MM.1S (cell line): ENCODE results near the gene ALDOA.

Experiments
- DNase-seq: peaks from one replicate; pipeline ENCODE4 v3.0.0-alpha.2; 2015
- H2AFZ ChIP-seq: fragments of 300-600 bp; sonication (generic); 2 replicates; pipeline ENCODE4 v1.6.0; 2016; ENCODE audit warnings: antibody characterized with exemption, low read length
- H3F3A ChIP-seq: fragments of 300-600 bp; sonication (generic); 2 replicates; pipeline ENCODE4 v1.6.1; 2016; ENCODE audit warnings: mild to moderate bottlenecking, antibody characterized with exemption, low read length, moderate library complexity, mixed read lengths; ENCODE audit not compliant: insufficient read depth
- H3K27ac ChIP-seq: fragments of 300-600 bp; sonication (generic); 2 replicates; pipeline ENCODE4 v1.5.1; 2016; ENCODE audit warnings: mild to moderate bottlenecking, low read length
- H3K27me3 ChIP-seq: fragments of 300-600 bp; sonication (generic); replicated peaks from 2 replicates; pipeline ENCODE4 v1.6.0; 2016; ENCODE audit warnings: low read length; ENCODE audit not compliant: insufficient read depth
- H3K36me3 ChIP-seq: fragments of 300-600 bp; sonication (generic); replicated peaks from 2 replicates; pipeline ENCODE4 v1.6.1; 2016; ENCODE audit warnings: mild to moderate bottlenecking, low read length, mixed read lengths; ENCODE audit not compliant: insufficient read depth
- H3K4me1 ChIP-seq: fragments of 300-600 bp; sonication (generic); 2 replicates; pipeline ENCODE4 v1.6.1; 2016; ENCODE audit warnings: low read length, mixed read lengths
- H3K4me2 ChIP-seq: fragments of 300-600 bp; sonication (generic); 2 replicates; pipeline ENCODE4 v1.6.0; 2016; ENCODE audit warnings: low read depth, low read length
- H3K4me3 ChIP-seq: fragments of 300-600 bp; sonication (generic); 2 replicates; pipeline ENCODE4 v1.5.1; 2016; ENCODE audit warnings: low read length, mixed read lengths
- H3K79me2 ChIP-seq: fragments of 300-600 bp; sonication (generic); 2 replicates; pipeline ENCODE4 v1.6.1; 2016; ENCODE audit warnings: mixed run types, low read length, mixed read lengths
- H3K9ac ChIP-seq: fragments of 300-600 bp; sonication (generic); 2 replicates; pipeline ENCODE4 v1.6.1; 2016; ENCODE audit warnings: low read length, mixed read lengths
- H3K9me2 ChIP-seq: fragments of 300-600 bp; sonication (generic); replicated peaks from 2 replicates; pipeline ENCODE4 v1.6.1; 2016; ENCODE audit warnings: mild to moderate bottlenecking, low read length, mixed read lengths; ENCODE audit not compliant: insufficient read depth
- H3K9me3 ChIP-seq: fragments of 300-600 bp; sonication (generic); replicated peaks from 2 replicates; pipeline ENCODE4 v1.6.1; 2016; ENCODE audit warnings: mild to moderate bottlenecking, low read length, mixed read lengths; ENCODE audit not compliant: insufficient read depth
- H4K20me1 ChIP-seq: fragments of 300-600 bp; sonication (generic); 2 replicates; pipeline ENCODE4 v1.6.1; 2016; ENCODE audit warnings: mild to moderate bottlenecking, low read length, moderate library complexity, mixed read lengths; ENCODE audit not compliant: insufficient read depth
- EZH2 ChIP-seq: fragments of 300-600 bp; sonication (generic); optimal IDR thresholded peaks from 2 replicates; pipeline ENCODE3; 2017; ENCODE audit warnings: low read depth, mild to moderate bottlenecking, antibody characterized with exemption, low read length, mixed read lengths
- EZH2phosphoT487 ChIP-seq: fragments of 300-600 bp; sonication (generic); IDR thresholded peaks from 2 replicates; pipeline ENCODE4 v1.6.1; 2018; ENCODE audit warnings: antibody characterized with exemption, low read length
- TF ChIP-seq, protein P1 (sequence below): fragments of 300-600 bp; sonication (generic); IDR thresholded peaks from 2 replicates; pipeline ENCODE4 v1.5.1; 2016; ENCODE audit warnings: antibody characterized with exemption, low read length, mixed read lengths

The ALDOA gene

DNA sequence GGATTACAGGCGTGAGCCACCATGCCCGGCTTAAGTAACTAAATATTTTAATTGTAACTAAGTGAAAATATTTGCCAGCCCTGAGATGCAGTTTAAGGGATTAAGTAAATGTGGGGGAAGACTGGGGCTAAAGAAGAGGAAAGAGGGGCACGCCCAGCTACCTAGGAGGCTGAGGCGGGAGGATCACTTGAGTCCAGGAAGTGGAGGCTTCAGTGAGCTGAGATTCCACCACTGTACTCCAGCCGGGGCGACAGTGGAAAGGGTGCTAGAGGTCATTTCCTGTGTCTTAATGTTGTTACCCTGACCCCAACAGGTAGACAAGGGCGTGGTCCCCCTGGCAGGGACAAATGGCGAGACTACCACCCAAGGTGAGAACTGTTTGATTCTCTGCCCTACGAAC is 2.8 kb downstream of the ALDOA start:
- H3K4me2 ChIP-seq: no peak overlapping the region
- no peak overlapping the region for H3K9ac ChIP-seq
- peaks cover 64% of the 10 kb centered on the region for H3K79me2 ChIP-seq
- H3K27me3 ChIP-seq: no peaks in the 10 kb centered on the region
- no peak overlapping the region for H3K27ac ChIP-seq
- H3K9me2 ChIP-seq: no peaks in the 10 kb centered on the region
- H3K36me3 ChIP-seq: peaks cover 22% of the 10 kb centered on the region
- TF ChIP-seq, protein P1, sequence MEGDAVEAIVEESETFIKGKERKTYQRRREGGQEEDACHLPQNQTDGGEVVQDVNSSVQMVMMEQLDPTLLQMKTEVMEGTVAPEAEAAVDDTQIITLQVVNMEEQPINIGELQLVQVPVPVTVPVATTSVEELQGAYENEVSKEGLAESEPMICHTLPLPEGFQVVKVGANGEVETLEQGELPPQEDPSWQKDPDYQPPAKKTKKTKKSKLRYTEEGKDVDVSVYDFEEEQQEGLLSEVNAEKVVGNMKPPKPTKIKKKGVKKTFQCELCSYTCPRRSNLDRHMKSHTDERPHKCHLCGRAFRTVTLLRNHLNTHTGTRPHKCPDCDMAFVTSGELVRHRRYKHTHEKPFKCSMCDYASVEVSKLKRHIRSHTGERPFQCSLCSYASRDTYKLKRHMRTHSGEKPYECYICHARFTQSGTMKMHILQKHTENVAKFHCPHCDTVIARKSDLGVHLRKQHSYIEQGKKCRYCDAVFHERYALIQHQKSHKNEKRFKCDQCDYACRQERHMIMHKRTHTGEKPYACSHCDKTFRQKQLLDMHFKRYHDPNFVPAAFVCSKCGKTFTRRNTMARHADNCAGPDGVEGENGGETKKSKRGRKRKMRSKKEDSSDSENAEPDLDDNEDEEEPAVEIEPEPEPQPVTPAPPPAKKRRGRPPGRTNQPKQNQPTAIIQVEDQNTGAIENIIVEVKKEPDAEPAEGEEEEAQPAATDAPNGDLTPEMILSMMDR: no peak
- no peak for TF ChIP-seq EZH2phosphoT487
- no peak for TF ChIP-seq EZH2
- H3K4me3 ChIP-seq: no peak overlapping the region
- H3K9me3 ChIP-seq: no peaks in the 10 kb centered on the region
- H3K4me1 ChIP-seq: peaks cover 21% of the 10 kb centered on the region
- DNase-seq: no peak
- H3F3A ChIP-seq: peaks cover 57% of the 10 kb centered on the region
- H4K20me1 ChIP-seq: peaks cover 18% of the 10 kb centered on the region
- H2AFZ ChIP-seq: no peak overlapping the region

DNA sequence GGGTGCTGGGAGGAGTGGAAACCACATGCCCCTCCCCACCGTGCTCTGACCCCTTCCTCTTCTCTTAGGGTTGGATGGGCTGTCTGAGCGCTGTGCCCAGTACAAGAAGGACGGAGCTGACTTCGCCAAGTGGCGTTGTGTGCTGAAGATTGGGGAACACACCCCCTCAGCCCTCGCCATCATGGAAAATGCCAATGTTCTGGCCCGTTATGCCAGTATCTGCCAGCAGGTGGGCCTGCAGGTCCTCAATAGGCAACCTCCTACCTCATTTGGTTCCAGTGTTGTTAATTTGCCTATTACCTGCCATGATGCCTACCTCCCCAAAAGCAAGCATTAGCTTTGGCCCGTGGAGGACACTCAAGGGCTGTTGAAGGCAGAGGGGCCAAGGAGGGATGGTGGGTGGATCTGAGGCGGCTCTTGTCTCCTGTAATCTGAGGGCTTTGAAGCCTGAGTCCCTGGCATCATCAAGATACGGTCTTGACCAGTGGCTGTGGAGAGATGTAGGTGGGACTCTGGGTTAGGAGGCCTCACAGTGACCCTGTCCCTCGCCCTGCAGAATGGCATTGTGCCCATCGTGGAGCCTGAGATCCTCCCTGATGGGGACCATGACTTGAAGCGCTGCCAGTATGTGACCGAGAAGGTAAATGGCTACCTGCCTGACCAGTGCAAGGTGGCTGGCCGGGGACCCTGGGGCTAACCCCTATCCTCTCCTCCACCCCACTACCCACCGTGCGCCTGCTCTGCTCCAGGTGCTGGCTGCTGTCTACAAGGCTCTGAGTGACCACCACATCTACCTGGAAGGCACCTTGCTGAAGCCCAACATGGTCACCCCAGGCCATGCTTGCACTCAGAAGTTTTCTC is 3.4 kb downstream of the ALDOA start:
- Histone ChIP-seq H3K79me2 (peaks cover 58% of the 10 kb centered on the region), H2AFZ (no peak overlapping the region), H3K4me3 (no peak overlapping the region), H3K4me2 (no peak overlapping the region), H3K9me3 (no peaks in the 10 kb centered on the region), H3K36me3 (peaks cover 22% of the 10 kb centered on the region), H3K9ac (no peak overlapping the region), H3K27ac (no peak overlapping the region), H3K27me3 (no peaks in the 10 kb centered on the region), H3K9me2 (no peaks in the 10 kb centered on the region), H3F3A (peaks cover 51% of the 10 kb centered on the region), H4K20me1 (peaks cover 18% of the 10 kb centered on the region), H3K4me1 (peaks cover 16% of the 10 kb centered on the region)
- TF ChIP-seq EZH2 (no peak), EZH2phosphoT487 (no peak)
- TF ChIP-seq, protein P1: peak; percentile 62
- DNase-seq: peak; percentile 45

DNA sequence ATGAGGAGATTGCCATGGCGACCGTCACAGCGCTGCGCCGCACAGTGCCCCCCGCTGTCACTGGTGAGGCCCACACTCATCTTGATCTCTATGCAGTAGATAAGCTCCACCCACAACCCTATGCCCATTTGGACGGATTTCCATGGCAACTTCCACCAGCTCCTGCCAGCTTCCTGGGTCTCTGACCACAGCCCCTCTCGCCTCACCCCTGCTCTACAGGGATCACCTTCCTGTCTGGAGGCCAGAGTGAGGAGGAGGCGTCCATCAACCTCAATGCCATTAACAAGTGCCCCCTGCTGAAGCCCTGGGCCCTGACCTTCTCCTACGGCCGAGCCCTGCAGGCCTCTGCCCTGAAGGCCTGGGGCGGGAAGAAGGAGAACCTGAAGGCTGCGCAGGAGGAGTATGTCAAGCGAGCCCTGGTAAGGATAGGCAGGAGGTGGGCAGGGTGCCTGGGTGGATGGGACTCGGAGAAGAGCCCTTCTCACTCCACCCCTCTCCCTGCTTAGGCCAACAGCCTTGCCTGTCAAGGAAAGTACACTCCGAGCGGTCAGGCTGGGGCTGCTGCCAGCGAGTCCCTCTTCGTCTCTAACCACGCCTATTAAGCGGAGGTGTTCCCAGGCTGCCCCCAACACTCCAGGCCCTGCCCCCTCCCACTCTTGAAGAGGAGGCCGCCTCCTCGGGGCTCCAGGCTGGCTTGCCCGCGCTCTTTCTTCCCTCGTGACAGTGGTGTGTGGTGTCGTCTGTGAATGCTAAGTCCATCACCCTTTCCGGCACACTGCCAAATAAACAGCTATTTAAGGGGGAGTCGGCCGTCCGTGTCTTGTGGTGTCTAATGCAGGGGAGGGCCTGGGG is 4.3 kb downstream of the ALDOA start:
- Histone ChIP-seq H2AFZ (no peak overlapping the region), H3K79me2 (peaks cover 51% of the 10 kb centered on the region), H3K9me3 (no peaks in the 10 kb centered on the region), H3K4me2 (no peak overlapping the region), H3F3A (peaks cover 47% of the 10 kb centered on the region), H3K4me3 (no peak overlapping the region), H4K20me1 (peaks cover 18% of the 10 kb centered on the region), H3K4me1 (peaks cover 16% of the 10 kb centered on the region), H3K9me2 (no peaks in the 10 kb centered on the region), H3K9ac (no peak overlapping the region), H3K27ac (no peak overlapping the region), H3K27me3 (no peaks in the 10 kb centered on the region), H3K36me3 (peaks cover 22% of the 10 kb centered on the region)
- TF ChIP-seq EZH2 (no peak), EZH2phosphoT487 (no peak)
- TF ChIP-seq, protein P1: no peak
- DNase-seq: no peak
